Activated CD4-positive, CD25-positive, alpha-beta regulatory T cell treated with anti-CD3 and anti-CD28 coated beads, Interleukin-2, amount 50 U/mL, for 16 hours (primary cell): ENCODE results near the gene ZNF318.
"Not testable (repeated sequence)": the region's sequence is repeated elsewhere in the genome, so short reads cannot be mapped to it uniquely, and the experiment has no call there.

Source experiments
- DNase-seq: peaks from one replicate; pipeline ENCODE4 v3.0.0-alpha.2; 2020; ENCODE audit warnings: low read depth, low spot score

The ZNF318 gene

DNA sequence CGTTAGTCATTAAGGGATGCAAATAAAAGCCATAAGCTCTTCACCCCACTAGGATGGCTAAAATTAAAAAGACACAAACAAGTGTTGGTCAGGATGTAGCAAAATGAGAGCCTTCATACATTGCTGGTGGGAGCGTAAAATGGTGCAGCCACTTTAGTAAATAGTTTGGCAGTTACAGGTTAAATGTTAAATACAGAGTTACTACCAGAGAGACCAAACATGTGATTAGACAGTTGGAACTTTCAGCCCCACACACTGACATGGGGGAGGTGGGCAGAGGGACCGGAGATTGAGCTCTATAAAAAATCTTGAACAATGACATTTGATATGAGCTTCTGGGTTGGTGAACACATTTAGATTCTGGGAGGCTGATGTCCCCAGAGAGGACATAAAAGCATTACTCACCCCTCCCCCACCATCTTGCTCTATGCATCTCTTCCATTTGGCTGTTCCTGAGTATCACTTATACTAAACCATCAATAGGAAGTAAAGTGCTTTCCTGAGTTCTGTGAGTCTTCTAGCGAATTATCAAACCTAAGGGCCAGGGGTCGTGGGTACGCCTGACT is 20.4 kb upstream of the ZNF318 start:
- DNase-seq = no peak

DNA sequence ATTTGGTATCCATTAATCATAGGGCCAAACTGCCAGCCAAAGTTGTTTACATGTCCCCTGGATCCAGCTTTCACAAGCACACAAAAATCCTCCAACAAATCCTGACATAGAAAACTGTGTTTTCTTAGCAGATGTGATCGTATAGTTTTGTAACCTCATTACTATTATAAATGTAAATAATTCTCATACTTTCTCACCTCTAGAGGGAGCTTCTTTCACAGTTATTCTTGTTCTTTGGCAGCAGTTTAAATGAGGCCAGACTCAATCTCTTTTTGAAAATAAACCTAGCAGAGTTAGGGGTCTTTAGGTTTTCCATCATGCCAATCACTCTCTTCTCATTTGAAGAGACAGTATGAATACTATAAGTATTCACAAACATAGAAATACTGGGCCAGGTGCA is 17.0 kb upstream of the ZNF318 start:
- DNase-seq = no peak

DNA sequence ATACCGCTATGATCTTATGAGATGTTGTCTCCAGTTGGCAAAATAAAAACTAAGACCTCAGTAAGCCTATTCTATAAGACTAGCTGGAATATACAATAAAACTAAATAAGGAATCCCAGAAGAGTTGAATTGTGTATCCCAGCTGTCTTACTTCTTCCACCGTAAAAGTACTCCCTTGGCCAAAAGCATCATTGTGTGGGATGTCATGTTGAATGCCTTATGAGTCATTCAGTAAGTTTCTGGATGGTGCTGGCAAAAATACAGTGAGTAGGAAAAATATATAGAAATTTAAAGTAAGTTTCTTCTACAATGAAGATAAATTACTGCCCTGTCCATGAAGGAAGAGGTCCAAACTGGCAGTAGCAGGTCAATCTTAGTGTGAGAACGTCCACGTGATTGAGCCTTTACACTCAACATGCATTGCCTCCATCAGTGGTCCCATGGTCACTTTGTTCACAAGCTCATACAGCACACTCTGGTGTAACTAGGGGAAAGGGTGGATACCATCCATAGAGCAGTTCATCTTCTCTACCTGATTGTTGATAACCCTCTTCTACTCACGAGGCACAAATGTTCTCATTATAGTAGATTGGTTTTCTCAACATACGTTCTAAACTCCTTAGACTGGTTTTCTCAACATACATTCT is 13.7 kb upstream of the ZNF318 start:
- DNase-seq = no peak

DNA sequence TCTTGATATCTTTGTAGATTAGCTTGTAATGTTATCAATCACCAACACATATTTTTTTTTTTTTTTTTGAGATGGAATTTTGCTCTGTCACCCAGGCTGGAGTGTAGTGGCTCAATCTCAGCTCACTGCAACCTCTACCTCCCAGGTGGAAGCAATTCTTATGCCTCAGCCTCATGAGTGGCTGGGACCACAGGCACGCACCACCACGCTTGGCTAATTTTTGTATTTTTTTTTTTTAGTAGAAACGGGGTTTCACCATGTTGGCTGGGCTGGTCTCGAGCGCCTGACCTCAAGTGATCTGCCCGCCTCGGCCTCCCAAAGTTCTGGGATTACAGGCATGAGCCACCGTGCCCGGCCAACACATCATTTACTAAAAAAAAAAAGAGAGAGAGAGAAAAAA is 11.4 kb upstream of the ZNF318 start:
- not testable (repeated sequence) for DNase-seq

DNA sequence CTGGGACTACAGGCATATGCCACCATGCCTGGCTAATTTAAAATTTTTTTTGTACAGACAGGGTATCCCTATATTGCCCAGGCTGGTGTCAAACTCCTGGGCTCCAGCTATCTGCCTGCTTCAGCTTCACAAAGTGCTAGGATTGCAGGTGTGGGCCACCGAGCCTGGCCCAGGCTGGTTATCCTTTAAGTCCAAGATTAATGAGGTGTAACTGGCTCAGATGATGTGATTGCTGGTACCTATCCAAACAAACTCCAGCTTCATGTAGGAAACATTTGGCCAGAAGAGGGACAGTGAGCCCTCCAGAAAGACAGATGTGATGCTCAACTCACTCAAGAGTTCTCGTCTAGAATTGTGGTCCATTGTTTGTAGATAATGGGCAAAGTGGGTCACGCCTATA is 9.2 kb upstream of the ZNF318 start:
- no peak for DNase-seq

DNA sequence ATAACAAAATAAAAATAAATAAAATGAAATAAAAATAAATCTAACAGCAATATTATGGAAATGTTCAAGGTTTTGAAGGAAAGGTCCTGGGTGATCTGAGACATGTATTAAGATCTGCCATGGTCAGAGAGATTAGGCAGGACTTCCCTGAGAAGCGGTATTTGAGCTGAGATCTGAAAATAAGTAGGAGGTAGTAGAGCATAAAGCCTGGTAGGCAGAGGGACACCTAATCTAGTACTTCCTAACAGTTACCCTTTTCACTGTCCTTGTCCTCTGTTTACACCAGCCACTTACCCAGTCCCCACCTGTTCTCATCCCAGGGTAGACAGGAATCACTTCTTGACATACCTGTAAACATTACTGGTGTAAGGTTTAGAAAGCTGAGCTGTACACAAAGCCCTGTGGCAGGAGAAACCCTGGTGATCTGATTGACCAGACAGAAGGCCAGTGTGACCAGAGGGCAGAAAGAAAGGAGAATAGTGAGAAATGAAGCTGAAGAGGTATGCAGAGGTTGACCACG is 8.3 kb upstream of the ZNF318 start:
- DNase-seq = no peak

DNA sequence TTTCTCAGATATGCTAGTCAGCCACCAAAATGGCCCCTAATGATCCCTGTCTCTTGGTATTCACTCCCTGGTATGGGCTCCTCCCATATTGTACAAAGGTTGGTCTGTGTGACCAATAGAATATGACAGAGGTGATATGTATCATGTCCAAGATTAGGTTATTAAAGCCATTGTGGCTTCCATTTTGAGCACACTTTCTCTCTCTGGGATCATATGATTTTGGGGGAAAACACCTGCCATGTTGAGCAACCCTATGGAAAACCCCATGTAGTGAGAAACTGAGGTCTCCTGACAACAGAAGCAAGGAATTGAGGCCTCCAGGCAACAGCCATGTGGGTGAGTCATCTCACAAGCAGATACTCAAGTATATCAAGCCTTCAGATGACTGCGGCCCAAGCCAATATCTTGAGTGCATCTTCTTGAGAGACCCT is 7.1 kb upstream of the ZNF318 start:
- no peak for DNase-seq

DNA sequence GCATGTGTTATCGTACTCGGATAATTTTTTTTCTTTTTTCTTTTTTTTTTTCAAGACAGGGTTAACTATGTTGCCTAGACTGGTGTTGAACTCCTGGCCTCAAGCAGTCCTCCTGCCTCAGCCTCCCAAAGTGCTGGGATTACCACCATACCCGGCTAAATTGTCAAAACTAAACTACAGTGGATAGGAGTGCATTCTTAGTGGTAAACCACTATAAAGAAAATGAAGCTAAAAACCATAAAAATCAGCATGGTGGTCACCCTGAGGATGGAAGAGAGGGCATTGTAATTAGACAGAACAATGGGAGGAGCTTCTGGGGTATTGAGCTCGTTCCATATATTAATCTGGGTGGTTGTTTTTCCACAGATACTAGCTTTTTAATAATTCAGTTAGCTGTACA is 6.2 kb upstream of the ZNF318 start:
- no peak for DNase-seq

DNA sequence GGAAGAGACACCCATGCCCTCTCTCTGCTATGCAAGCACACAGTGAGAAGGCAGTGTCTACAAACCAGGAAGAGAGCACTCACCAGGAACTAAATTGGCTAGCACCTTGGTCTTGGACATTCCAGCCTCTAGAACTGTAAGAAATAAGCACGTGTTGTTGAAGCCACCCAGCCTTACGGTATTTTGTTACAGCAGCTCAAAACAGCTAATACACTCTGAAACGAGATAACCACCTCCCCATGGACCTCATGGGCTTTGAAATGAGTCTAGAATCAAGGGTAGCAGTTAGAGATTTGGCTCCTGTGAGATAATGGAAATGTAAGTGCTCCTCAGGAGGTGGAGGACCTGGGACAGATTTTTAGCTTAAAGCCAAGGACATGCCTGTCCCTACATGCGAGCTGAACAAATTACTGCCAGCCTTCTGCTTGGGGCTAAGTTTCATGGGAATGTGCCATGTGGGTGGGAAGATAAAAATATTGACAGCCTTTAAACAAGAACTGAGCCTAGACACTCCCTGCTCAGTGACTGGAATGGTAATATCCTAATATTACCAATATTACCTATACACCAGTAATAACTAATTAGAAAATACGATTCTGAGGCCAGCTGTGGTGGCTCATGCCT is 3.9 kb upstream of the ZNF318 start:
- DNase-seq = no peak

DNA sequence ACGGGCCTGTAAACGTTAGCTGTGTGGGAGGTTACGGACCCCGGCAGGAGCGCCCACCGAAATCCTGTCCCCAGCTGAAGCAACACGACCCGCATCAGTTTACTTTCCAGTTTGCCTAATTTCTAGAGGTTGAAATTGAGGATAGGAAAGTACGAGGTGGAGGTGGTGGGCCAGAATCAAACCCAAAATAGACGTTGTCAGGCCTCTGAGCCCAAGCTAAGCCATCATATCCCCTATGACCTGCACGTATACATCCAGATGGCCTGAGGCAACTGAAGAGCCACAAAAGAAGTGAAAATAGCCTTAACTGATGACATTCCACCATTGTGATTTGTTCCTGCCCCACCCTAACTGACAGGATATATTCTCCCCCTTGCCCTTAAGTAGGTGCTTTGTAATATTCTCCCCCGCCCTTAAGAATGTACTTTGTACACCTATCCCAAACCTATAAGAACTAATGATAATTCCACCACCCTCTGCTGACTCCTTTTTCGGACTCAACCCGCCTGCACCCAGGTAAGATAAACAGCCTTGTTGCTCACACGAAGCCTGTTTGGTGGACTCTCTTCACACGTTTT is 645 bp upstream of the ZNF318 start:
- DNase-seq = not testable (repeated sequence)

DNA sequence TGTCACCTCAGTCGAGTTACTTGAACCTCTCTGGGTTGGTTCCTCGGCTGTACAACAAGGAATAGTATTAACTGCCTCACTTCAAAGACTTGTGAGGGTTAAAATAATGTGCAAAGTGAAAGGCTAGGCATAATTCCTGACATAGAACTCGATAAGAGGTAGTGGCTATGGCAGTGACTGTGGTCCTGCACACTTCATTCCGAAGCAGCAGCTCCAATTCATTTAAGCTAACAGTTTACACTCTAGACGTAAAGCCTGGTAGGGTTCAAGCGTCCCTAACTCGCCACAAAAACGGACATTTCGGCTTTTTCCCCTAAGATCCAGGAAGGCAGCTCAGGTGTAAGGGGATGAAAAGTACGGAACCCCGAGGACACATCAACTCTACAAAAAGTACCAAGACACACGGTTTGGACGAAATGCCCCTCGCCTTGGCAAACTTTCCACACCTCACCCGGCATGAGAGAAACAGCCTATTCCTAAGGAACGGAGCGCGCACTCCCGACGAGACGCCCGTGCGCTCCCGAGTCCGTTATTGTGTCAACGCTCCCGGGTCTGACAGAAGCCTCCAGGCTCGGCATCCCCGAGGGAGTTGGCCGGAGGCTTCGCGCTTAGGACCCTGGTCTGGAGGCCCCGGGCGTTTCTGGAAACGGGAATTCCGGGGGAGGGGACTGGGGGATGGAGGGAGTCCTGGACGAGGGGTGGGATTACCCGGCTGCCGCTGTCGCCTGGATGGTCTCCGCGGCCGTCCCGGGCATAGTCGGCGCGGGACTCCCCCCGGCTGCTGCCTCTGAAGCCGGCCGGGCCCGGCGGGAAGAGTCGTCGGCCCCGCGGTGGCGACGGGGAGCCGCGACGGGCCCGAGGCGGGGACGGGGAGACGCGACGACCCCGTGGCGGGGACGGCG is 937 bp downstream of the ZNF318 start:
- no peak for DNase-seq

DNA sequence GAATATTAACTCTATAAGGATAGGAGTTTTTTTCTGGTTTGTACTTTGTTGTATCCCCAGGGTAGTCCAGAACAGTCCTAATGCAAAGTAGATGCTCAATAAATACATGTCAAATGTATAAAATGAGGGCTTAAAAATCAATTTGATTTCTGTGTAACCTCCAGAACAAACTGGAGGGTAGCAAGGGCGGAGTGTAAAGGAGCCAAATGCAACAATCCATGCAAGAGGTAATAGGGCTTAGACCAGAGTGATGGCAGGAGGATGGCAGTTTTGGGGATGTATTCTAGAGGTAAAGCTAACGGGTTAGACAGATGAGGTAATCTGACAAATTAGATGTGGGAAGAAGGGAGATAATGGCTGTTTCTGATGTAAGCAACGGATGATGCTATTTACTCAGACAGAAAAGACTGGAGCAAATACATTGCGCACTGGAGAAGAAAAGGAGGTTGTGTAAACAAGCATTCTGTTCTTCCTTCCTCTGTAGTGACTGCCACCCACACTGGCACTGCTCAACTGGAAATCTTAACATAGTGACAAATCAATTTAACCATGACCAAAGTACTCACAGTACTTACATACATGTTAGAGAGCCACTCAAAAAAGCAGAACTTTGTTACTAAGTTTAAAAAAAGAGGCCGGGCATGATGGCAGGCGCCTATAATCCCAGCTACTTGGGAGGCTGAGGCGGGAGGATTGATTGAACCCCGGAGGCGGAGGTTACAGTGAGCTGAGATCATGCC is 2.0 kb downstream of the ZNF318 start:
- DNase-seq = no peak

DNA sequence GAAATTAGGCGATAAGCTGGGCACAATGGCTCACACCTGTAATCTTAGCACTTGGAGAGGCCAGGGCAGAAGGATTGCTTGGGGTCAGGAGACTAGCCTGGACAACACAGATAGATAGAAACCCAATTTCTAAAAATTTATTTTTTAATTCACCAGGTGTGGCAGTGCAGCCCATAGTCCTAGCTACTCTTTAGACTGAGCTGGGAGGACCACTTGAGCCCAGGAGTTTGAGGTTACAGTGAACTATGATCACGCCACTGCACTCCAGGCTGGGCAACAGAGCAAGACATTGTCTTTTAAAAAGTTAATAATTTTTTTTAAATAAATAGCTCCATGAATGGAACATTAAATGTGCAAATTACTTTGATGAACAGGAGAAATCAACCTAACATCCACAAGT is 8.2 kb downstream of the ZNF318 start:
- DNase-seq = no peak

DNA sequence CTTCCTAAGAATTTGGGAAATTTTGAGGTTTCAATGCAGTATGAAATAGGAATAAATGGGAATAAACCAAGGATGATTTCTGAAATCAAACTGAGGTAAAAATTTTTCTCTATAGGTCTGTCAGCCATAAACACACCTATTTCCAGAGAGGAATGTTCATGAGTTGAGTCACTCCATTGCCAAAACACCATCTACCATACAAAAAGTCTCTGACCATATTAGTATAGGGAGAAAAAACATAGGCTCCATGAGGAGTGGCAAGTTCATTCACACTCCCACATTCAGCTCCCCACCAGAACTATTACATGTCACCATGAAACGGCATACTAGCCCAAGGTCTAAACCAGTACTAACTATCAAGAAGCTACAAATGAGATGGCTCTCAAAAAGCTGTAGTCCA is 9.6 kb downstream of the ZNF318 start:
- no peak for DNase-seq

DNA sequence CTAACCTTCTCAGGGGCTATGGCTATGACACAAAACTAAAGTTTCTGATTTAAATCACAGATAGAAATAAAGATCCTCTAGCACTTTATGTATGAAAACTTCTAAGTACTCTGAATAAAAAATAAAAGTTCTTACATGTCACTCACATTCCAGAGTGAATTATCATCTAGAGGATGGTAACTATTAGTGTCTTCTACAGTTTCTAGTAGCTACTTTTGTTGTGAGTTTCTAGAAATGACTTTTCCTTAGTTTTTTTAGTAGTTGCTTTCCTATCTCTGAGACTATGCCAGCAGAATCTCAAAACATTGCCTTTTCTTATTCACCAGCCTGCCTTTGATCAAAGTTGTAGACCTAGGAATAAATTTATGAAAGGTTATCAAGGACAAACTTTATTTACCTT is 10.1 kb downstream of the ZNF318 start:
- DNase-seq = no peak

DNA sequence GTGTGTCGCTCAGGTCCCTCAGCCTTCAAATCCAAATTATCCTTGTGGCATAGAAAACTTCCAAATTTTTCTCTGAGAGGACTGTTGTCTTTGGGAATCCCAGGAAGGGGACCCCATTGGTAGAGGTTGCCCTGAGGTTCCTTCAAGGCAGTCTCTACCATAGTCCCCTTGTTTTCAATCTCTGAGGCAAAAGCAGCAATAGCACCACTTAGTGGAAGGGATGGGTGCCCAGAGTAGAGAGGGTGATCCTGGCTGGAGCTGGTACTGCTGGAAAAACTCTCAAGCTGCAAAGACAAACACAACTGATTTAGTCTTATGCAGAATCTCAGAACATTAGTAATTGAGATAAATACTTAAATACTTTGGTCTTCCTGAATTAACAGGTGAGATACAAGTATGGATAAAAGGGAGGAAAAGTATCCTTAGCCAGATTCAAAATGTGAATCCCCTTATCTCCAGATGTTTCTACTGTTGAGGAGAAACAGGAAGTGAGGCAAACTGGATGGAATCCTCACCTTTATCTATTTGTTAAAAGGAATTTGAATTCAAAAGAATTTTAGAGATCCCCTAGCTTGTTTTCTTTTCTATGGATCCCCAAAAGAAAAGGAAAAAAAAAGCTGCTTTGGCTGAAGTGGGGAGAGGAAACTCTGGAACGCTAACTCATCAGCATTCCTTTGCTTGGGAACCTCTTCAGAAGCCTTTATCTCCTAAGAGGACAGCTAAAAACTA is 13.4 kb downstream of the ZNF318 start:
- no peak for DNase-seq

DNA sequence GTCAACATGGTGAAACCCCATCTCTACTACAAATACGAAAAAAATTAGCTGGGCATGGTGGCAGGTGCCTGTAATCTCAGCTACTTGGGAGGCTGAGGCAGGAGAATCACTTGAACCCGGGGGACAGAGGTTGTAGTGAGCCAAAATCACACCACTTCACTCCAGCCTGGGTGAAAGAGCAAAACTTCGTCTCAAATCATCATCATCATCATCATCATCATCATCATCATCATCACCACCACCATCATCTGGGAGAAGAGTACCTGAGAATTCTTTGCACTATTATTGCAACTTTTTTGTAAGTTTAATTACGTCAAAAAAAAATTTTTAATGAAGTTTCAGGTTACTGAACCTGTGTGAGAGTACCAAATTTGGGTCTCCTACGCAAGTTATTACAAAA is 17.5 kb downstream of the ZNF318 start:
- not testable (repeated sequence) for DNase-seq

DNA sequence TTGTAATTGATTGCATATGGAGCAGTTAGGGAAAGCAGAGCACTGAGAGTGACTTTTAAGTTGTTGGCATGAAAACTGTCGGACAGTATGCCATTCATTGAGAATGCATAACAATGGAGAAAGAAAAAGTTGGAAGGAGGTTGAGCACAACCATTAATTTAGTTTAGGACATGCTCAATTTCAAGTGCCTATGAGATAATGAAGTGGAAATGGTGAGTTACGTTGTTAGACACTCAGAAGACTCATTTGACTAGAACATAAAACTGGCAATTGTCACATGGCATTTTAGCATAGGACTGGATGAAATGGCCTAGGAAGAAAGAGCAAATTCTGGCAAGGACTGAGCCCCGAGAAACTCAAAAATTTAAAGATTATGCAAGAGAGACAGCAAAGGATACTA is 22.0 kb downstream of the ZNF318 start:
- DNase-seq = no peak

DNA sequence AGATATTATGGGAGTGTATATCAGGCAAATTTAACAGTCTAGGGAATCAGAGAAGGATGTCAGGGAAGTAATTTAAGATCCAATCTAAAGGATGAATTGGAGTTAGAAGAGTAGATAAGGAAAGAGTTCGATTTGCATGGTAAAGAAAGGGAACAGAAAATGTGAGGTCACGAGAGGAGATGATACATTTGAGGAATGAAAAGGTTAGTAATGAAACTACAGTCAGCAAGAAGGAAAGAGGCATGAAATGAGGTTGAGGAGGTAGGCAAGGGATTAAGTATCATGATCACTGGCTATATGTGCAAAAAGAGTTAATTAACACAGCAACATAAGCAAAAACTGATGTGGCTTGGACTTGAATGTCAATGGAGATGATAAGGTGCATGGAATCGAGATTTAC is 22.4 kb downstream of the ZNF318 start:
- no peak for DNase-seq

DNA sequence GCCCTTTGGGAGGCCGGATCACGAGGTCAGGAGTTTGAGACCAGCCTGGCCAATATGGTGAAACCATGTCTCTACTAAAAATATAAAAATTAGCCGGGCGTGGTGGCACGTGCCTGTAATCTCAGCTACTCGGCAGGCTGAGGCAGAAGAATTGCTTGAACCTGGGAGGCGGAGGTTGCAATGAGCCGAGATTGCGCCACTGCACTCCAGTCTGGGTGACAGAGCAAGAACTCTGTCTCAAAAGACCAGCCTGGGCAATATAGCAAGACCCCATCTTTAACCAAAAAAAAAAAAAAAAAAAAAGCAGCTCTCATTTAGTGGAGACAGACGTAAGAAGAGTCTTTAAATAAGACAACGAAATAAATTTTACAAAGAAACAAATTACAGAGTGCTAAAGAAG is 23.2 kb downstream of the ZNF318 start:
- DNase-seq = not testable (repeated sequence)
